Transverse colon (tissue), 3 donors: Measurements from ENCODE around the gene CPNE7.

Source experiments
- POLR2A ChIP-seq: fragments of 450-650 bp; IDR thresholded peaks from one replicate; pipeline ENCODE4 v1.6.1; 2016; ENCODE audit warnings: antibody characterized with exemption, mild to moderate bottlenecking, moderate library complexity
- TF ChIP-seq, protein P1 (sequence below), 5 experiments: fragments of 200-600 bp in 3 of 5; fragments of 450-650 bp in 2 of 5; sonication (generic) in 3 of 5; IDR thresholded peaks; 1 replicate in 2 of 5; 2 replicates in 3 of 5; pipeline ENCODE4 v1.5.1; 2016 to 2017; ENCODE audit warnings: antibody characterized with exemption in 5 of 5, inconsistent platforms in 3 of 5, mild to moderate bottlenecking in 2 of 5, moderate library complexity in 1 of 5

DNA sequence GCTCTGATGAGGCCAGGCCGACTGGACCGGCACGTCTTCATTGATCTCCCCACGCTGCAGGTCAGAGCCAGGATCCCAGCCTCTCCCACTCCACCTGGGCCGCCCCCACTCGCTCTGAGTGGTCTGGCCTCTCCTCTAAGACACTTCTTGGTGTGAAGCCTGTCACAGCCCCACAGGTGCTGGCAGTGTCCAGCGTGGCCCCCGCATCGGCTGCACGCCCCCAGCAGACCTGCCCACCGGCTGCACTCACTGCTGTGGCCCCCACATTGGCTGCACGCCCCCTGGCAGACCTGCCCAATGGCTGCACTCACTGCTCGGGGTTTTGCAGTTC lies 30.9 kb upstream of the CPNE7 start:
- no peak for TF ChIP-seq POLR2A
- TF ChIP-seq, protein P1, sequence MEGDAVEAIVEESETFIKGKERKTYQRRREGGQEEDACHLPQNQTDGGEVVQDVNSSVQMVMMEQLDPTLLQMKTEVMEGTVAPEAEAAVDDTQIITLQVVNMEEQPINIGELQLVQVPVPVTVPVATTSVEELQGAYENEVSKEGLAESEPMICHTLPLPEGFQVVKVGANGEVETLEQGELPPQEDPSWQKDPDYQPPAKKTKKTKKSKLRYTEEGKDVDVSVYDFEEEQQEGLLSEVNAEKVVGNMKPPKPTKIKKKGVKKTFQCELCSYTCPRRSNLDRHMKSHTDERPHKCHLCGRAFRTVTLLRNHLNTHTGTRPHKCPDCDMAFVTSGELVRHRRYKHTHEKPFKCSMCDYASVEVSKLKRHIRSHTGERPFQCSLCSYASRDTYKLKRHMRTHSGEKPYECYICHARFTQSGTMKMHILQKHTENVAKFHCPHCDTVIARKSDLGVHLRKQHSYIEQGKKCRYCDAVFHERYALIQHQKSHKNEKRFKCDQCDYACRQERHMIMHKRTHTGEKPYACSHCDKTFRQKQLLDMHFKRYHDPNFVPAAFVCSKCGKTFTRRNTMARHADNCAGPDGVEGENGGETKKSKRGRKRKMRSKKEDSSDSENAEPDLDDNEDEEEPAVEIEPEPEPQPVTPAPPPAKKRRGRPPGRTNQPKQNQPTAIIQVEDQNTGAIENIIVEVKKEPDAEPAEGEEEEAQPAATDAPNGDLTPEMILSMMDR (IDR thresholded peaks at IDR 0.05) = no peak
